Stimulated activated CD8-positive, alpha-beta memory T cell treated with anti-CD3 and anti-CD28 coated beads, Interleukin-7, amount 100 ng/mL, for 24 hours (primary cell): ENCODE results near the gene MAPT.
A peak's percentile ranks its signal among the peaks of the same experiment; 100 is the strongest.
"Not testable (repeated sequence)": the region's sequence is repeated elsewhere in the genome, so short reads cannot be mapped to it uniquely, and the experiment has no call there.

Experiments
- DNase-seq: peaks from one replicate; pipeline ENCODE4 v3.0.0-alpha.2; 2020; ENCODE audit warnings: low read depth

Gene MAPT

GRCh38 chr17:45929344-45929743 is 35.0 kb downstream of the MAPT start:
- DNase-seq: no peak

DNA sequence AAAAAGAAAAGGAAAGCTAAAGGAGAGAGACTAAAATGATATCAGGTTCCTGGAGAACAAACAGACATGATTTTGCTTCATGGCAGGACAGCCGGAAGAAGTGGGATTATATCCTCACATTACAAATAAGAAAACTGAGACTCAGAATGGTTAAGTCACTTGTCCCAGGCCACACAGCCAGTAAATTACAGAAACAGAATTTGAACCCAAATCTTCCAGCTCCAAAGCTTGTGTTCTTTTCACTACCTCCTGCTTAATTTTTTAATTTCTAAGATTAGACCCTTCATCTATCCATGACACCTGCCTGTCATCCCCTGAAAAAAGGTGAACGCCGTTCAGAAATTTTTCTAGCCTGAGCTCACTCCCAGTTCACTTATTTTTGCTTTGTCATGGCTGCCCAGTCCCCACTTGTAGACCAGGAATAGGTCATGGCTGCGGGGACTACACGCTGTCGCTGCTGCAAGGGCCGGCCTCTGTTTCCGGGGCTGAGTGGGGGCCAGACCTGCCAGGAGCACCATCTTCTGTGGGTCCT is 36.1 kb downstream of the MAPT start:
- no peak for DNase-seq

DNA sequence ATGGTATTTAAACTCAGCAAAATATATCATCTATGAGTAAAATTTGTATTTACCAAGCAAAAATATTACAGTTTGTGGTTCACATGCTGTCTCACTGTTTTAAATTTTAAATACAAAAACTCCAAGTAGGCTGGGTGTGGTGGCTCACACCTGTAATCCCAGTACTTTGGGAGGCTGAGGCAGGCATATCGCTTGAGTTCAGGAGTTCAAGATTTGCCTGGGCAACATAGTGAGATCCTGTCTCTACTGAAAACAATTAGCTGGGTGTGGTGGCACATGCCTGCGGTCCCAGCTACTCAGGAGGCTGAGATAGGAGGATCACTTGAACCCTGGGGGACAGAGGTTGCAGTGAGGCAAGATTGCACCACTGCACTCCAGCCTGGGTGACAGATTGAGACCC is 37.3 kb downstream of the MAPT start:
- DNase-seq: no peak

DNA sequence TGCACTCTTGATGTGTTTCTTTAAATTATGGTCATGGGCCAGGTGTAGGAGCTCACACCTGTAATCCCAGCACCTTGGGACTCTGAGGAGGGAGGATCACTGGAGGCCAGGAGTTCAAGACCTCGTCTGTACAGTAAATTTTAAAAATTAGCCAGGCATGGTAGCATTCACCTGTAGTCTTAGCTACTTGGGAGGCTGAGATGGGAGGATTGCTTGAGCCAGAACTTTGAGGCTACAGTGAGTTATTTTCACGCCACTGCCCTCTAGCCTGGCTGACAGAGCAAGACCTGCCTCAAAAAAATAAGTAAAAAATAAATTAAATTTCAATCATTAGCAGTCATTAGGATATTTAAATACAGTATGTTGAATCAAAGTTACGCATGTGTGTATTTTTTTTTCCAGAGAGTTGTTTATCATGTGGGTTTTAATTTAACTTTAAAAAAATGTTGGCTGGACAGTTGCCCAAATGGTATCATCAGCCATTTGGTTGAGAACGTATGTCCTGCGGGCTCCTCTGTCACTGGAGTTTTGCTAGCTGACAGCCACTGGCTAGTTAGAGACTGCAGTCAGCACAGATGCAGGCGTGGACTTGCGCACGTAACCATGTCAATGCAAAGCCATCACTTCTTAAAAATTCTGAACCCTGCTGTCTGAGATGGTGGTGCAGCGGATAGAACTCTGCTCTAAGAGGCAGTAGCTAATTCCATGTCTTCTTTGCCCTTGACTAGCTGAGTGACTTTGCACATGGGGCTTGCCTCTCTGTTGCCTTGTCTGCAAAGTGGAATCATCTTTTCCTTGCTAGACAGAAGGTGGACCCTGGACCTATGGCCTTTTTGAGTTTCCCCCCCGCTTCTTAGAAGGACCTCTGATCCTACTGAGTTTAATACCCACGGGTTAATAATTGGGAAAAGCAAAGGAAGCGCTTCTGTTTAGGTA is 40.0 kb downstream of the MAPT start:
- DNase-seq: no peak

DNA sequence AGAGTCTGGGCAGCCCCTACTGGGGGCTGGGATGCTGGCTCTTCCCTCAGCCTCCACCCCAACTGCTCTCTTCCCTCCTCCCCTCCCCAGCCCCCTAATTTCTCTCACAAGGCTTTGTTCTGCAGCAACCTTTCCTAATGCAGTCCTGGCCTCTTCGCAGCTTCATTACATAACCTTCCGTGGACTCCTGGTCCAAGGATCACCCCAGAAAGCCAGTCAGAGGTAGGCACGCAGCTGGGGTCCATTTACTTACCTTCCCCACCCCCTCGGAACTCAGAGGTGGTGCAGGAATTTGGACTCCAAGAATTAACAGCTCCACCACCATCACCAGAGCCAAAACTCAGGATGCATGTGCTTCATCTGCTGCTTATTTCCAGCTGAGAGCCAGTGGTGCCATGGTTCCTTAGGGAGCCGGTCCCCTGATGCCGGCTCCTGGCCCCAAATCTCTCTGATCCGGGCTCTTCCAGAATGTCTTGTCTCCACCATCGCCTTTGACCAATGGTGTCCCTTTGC is 40.9 kb downstream of the MAPT start:
- DNase-seq: no peak

- no peak for DNase-seq
Measured at GRCh38 chr17:45935710-45936509, 41.6 kb downstream of the MAPT start.

GRCh38 chr17:45936610-45937009 is 42.3 kb downstream of the MAPT start:
- DNase-seq: no peak

GRCh38 chr17:45937186-45937585 is 42.8 kb downstream of the MAPT start:
- DNase-seq: not testable (repeated sequence)

- DNase-seq: no peak
Measured at GRCh38 chr17:45939395-45939794, 45.0 kb downstream of the MAPT start.

DNA sequence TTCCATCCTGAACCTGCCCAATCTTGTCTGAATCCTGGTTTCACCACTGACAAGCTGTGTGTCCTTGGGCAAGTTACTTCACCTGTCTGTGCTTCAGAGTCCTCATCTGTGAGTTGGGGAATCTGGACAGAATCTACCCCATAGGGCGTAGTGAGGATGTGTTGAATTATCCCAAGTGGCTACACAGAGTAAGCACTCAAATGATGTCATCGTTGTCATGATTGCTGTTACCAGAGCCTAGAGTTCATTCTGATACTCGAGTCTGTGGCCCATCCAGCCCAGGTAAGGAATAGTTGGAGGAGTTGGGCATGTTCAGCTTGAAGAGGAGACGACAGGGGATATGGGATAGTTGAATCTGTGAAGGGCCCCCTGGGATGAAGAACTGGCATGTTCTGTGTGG is 45.9 kb downstream of the MAPT start:
- DNase-seq: no peak

GRCh38 chr17:45940826-45941225 is 46.5 kb downstream of the MAPT start:
- DNase-seq: no peak

GRCh38 chr17:45941395-45941794 is 47.0 kb downstream of the MAPT start:
- no peak for DNase-seq

DNA sequence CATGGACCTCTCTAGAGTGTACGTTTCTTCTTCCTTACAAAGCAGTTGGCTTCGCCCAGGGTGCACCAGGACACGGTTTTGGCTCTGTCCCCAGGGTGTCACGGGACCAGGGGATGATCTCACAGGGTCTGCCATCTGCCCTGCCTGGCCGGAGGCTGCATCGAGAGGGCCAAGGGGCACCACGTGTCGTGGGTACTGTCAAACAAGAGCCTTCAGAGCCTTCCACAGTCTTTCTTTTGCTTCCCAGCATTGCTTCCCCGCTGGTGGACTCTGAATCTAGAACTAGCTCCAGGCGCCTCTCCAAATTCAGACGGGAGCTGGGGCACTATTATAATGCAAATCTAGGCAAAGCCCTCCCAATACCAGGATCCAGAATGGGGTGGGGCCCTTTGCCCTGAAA is 47.9 kb downstream of the MAPT start:
- DNase-seq: no peak

- no peak for DNase-seq
Measured at GRCh38 chr17:45946841-45947256, 52.5 kb downstream of the MAPT start.

GRCh38 chr17:45948498-45948880 is 54.1 kb downstream of the MAPT start:
- no peak for DNase-seq

- DNase-seq: peak; percentile 38
Measured at GRCh38 chr17:45948881-45949624, 54.7 kb downstream of the MAPT start.

- DNase-seq: no peak
Measured at GRCh38 chr17:45949755-45950320, 55.5 kb downstream of the MAPT start.

DNA sequence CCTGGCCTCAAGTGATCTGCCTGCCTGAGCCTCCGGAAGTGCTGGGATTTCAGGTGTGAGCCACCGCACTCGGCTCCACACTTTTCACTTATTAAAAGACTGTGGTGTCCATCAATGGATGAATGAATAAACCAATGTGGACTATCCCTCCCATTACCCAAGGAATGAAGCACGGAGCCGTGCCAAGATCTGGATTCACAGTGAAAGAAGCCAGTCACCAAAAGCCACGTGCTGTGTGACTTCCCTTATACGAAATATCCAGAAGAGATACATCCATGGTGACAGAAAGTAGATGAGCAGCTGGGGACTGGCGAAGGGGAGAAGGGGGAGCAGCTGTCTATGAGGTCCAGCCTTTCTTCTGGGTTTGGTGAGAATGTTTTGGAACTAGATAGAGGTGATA is 56.5 kb downstream of the MAPT start:
- no peak for DNase-seq

DNA sequence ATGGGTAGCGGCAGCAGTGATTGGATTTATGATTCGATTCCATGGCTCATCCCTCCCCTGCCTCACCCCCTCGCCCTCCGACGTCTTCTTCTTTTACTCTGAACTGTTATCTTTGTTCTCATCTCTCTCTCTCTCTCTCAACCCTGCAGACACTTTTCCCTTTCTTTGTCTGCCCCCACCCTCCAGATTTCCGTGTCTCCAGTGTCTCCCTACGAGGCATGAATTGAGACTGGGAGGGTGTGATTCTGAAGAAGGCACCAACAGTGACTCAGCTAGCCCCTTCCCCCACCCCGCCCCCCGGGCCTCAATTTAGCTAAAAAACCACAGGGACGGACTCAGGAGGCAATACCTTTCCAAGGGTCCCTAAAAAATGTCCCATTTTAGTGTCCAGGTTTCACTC is 57.0 kb downstream of the MAPT start:
- DNase-seq: no peak

DNA sequence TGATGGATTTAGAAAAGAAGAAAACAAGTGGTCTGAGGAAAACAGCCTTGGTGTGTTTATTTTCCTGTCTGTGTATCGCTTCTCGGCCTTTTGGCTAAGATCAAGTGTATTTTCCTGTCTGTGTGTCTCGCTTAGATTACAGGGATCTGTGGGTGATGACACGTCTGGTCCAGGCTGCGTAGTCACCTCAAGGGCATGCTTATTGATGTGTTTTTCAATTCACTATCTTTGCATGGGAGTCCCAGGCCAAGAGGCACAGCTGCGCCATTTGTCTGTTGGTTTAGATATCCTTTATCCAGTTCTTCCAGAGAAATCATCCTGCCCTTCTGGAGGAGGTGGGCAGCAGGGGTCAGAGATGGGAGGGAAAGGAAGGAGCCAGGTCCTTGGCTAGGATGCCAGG is 57.6 kb downstream of the MAPT start:
- DNase-seq: no peak

- DNase-seq: no peak
Measured at GRCh38 chr17:45952814-45953320, 58.5 kb downstream of the MAPT start.
